GM21576 (cell line): ENCODE data around the gene PLEKHG5.

Source experiments
- ATAC-seq: cut with Tn5 transposase; IDR thresholded peaks from one replicate; pipeline ENCODE4 v1.9.1; 2021; ENCODE audit warnings: mild to moderate bottlenecking, moderate library complexity; ENCODE audit not compliant: unreplicated experiment

Gene PLEKHG5

GRCh38 chr1:6509919-6510291 is 18.4 kb upstream of the PLEKHG5 start:
- ATAC-seq: no peak

DNA sequence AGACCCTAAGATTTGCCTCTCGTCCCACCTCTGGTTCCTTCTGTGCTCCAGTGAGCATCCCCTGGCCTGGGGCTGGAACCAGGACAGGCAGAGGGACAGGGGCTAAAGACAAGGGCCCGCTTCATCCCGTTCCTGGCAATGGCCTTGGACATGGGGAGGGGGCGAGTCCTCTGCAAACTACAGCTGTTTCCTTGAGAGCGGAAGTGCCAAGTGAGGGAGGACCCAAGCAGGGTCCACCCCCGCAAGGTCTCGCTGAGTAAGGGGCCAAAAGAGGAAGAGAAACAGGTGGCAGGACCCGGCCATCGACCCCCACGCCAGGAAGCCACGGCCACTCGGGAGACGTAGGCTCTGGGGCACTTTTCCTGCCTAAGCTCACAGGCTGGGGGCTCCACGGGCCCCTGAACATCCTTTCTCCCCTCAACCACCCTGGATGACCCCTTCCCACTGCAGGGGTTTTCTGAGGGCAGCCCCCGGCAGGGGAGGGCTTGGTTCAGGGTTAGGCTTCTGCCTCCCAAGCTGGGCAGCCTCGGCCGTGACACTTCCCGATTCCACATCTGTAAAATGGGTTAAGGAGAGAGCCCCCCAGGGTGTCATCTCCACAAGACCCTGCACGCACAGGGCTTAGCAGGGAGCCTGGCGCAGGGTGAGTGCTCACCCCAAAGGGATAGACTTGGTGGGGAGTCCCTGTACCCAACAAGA is 17.9 kb upstream of the PLEKHG5 start:
- ATAC-seq: no peak

DNA sequence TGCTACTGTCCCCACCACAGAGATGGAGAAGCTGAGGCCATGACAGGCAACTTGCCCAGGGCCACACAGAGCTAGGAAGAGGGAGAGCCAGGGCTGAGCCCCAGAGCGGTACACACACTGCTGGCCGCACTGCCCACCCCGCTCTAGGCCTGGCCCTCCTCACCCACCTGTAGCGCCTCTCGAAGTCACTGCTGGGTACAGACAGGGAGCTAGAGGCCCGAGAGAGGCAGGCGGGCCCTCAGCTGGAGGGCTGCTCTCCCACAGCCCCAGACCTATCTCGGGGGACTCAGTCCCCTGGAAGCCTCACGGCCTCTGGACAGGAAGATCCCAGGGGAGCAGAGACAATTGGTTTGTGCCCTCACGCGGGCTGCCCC is 17.3 kb upstream of the PLEKHG5 start:
- no peak for ATAC-seq

DNA sequence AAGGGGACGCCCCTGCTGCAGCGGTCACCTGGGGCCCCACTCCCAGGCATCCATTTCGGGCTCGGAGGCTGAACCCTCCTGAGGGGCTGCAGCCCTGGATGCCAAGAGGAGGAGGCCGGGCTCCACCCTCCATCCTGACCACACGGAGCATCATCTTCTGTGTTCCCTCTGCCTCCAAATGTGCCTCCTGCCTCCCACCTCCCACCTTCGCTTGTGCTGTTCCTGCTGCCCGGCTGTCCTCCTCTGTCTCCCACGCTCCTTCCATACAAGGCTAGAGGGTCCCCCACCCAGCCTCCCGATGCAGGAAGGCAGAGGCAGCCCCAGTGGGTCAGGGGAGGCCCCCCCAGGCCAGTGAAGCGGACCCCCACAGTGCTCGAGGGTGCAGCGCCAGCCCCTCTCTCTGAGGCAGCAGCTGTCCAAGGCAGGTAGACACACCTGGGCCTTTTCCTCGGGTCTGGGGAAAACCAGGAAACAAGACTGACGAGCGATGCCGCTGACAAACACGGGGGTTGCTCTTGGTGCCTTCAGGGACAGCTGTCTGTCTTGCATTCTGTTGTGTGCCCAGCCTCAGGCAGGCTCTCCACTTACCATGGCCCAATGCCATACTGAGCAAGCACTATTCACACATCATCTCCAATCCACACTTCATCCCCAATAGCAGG is 16.8 kb upstream of the PLEKHG5 start:
- no peak for ATAC-seq

GRCh38 chr1:6507461-6507911 is 16.0 kb upstream of the PLEKHG5 start:
- ATAC-seq: no peak

DNA sequence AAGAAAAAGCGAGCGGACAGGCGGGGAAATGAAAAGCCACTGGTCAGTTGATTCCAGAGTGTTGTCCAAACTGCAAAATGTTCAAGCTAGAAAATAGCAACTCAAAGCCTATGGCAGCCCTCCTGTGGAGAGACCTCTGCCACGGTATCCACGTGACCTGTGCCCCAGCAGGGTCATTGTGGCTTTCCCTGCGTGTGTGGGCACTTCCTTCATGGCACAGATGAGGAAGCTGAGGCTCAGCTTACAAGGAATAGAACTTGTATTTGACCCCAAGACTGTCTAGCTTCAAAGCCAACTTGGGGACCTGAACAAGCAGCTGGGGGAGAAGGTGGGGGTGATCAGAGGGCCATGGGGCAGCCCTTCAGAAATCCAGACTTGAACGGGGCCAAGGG is 15.6 kb upstream of the PLEKHG5 start:
- ATAC-seq: no peak

DNA sequence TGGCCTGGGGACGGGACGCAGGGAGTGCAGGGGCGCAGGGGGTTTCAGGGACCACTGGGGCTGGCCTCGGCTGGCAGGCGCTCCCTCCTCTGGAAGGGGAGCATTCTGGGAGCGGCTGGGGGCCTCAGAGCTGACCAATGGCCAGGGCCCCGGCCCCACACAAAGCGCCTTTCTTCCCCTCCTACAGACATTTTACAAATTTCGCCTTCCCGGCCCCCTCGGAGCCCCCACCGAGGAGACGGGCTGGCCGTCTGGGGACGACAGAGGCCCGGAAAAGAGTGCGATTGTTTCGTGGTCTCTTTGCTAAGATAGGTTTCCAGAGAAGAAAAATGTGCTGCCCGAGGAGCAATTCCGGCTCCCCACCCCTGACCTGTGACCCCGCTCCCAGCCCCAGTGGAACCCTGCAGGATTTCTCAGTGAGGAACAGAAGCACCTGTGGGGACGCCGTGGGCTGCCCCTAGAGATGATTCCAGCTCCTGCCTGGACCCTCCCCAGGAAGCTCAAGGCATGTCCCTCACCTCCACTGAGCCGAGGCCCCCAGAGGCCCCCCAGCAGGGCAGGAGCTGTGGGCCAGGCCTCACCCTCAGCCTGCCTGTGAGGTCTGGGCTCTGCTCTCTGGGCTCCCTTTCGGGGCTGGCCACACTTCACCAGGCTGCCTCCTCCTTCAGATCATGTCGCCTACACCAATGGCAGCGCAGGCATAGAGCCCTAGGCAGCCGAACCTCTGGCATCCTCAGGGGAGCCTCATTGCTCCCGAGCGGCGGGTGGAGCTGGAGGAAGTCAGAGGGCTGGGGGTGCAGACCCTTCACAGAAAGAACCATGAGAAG is 15.0 kb upstream of the PLEKHG5 start:
- ATAC-seq: no peak

- ATAC-seq: no peak
Observed at GRCh38 chr1:6505367-6506209, 14.1 kb upstream of the PLEKHG5 start.

- no peak for ATAC-seq
Observed at GRCh38 chr1:6504887-6505286, 13.4 kb upstream of the PLEKHG5 start.

GRCh38 chr1:6503884-6504602 is 12.6 kb upstream of the PLEKHG5 start:
- no peak for ATAC-seq

- ATAC-seq: no peak
Observed at GRCh38 chr1:6502000-6502891, 10.8 kb upstream of the PLEKHG5 start.

DNA sequence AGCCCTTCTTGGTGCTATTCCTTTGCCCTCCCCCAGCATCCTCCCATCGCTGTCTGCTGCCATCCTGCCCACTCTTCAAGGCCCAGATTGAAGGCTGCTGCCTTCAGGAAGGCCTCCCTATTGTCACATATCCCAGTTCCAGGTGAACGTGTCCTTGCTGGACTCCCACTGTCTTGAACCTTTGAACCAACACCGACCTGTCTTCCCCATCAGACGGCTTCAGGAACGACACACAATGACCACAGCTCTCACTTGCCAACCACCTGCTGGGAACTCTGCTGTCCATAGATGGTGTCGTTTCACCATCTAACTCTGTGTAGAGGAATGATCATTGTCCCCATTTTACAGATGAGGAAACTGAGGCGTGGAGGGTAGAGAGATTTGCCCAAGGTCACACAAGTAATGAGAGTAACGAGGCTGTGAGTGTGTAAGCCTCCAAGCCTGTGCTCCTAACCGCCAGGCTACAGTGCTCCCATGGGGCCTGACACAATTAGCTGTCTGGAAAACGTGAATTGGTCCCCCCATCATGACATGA is 9.9 kb upstream of the PLEKHG5 start:
- no peak for ATAC-seq

GRCh38 chr1:6500544-6501278 is 9.2 kb upstream of the PLEKHG5 start:
- ATAC-seq: no peak

- ATAC-seq: no peak
Observed at GRCh38 chr1:6499296-6499695, 7.8 kb upstream of the PLEKHG5 start.

- ATAC-seq: no peak
Observed at GRCh38 chr1:6498576-6499111, 7.2 kb upstream of the PLEKHG5 start.

- ATAC-seq: no peak
Observed at GRCh38 chr1:6497867-6498575, 6.6 kb upstream of the PLEKHG5 start.

GRCh38 chr1:6497215-6497866 is 5.9 kb upstream of the PLEKHG5 start:
- ATAC-seq: no peak
